Measurements from ENCODE around the gene PIN4. TPM values are rescaled to one million over a fixed set of nuclear protein-coding genes. Genes with fewer than 3 reads are reported as not detected.

PIN4 gene
- total RNA-seq, 1 experiment from 2014 or later: 9.5 TPM

DNA sequence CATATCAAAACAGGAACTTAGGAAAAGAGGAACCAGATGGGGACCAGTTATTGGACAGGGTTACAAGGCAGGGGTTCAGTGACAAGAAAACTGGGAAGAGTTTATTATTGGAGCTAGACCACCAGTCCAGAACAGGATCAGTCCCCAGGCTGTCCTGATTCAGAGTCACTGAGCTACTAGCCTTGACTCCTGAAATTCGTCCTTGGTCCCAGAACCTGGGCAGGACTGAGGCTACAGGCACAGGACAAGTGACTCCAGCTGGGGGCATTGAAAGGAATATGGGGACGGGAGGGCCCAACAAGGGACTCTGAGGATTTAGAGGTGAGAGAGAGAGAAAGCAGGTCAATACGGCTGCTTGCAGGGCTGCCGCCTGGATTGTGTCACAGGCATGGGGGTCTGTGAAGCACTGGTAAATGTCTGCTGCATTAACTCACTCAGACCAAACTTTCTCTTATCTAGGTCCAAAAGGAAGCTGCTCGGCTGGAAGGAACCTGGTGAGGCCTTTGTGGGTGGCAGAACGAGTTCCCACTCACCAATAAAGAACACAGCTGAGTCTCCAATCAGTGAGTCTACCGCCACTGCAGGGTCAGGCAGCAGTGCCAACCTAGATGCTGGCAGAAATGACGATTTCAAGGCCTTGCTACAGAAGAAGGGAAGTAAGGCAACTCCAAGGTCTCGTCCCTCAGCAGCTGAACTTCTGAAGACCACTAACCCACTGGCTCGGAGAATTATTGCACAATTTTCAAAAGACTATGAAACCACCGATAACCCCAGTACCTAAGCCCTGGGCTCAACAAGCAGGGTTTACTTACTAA is 38.6 kb upstream of the PIN4 start:
- Histone ChIP-seq H3K79me2 (ENCODE audit: insufficient read depth, low read length) (no peaks in the 10 kb centered on the region), H3K36me3 (ENCODE audit: control insufficient read depth in 1 of 2, insufficient read depth in 2 of 2, low read length in 2 of 2) (no peaks in the 10 kb centered on the region), H3K4me2 (ENCODE audit: low read length) (no peak overlapping the region), H4K20me1 (ENCODE audit: insufficient read depth) (no peaks in the 10 kb centered on the region), H3K27ac (ENCODE audit: low read depth, low read length) (no peak overlapping the region), H3K9me2 (ENCODE audit: insufficient read depth) (no peaks in the 10 kb centered on the region), H3K4me3 (replicated peaks in 1 of 2; ENCODE audit: low read depth in 1 of 2, low read length in 2 of 2) (no peak overlapping the region), H3K9me3 (ENCODE audit: control insufficient read depth in 1 of 2, insufficient read depth in 1 of 2, low read depth in 1 of 2, low read length in 2 of 2) (no peaks in the 10 kb centered on the region), H3K4me1 (ENCODE audit: control insufficient read depth in 1 of 2, insufficient read depth in 2 of 2, low read length in 2 of 2) (no peaks in the 10 kb centered on the region), H3K27me3 (ENCODE audit: insufficient read depth, low read length) (no peaks in the 10 kb centered on the region), H2AFZ (ENCODE audit: low read depth, low read length, poor library complexity, severe bottlenecking) (no peak overlapping the region), H3K9ac (ENCODE audit: low read length) (no peak overlapping the region)
- DNase-seq (ENCODE audit: low read depth, low spot score) (no peak), ATAC-seq (no peak)
- no TSS peak for BruUV-seq (replicated peaks)
- ChIA-PET RAD21 (ENCODE audit: low non-redundant PET in 1 of 2, low total read pairs in 2 of 2, uncharacterized antibody in 2 of 2, unreplicated experiment in 2 of 2) (no interaction called here), CTCF (no interaction called here), POLR2A (no interaction called here)
- intact Hi-C loops (cut with micrococcal nuclease): no loop called here
- TF ChIP-seq ZFX (IDR thresholded peaks at IDR 0.05) (no peak), EZH2phosphoT487 (IDR thresholded peaks at IDR 0.05; ENCODE audit: borderline replicate concordance) (no peak), CBX3 (IDR thresholded peaks at IDR 0.05; ENCODE audit: low read depth) (no peak), ZBTB33 (IDR thresholded peaks at IDR 0.05; ENCODE audit: extremely low read depth, insufficient replicate concordance, low read length) (no peak), POLR2A (IDR thresholded peaks at IDR 0.05; ENCODE audit: borderline replicate concordance, extremely low read depth, insufficient read depth, insufficient read length) (no peak), REST (IDR thresholded peaks at IDR 0.05; ENCODE audit: low read depth) (no peak), SP1 (IDR thresholded peaks at IDR 0.05; ENCODE audit: low read depth) (no peak), YY1 (IDR thresholded peaks at IDR 0.05; ENCODE audit: extremely low read depth, insufficient replicate concordance, low read depth, low read length) (no peak), ZNF274 (IDR thresholded peaks at IDR 0.05; ENCODE audit: low read depth, low read length) (no peak), JUND (IDR thresholded peaks at IDR 0.05) (no peak), TCF7L2 (IDR thresholded peaks at IDR 0.05; ENCODE audit: borderline replicate concordance, extremely low read depth, insufficient read depth, insufficient read length) (no peak), CEBPB (IDR thresholded peaks at IDR 0.05; ENCODE audit: low read depth) (no peak), POLR2AphosphoS5 (IDR thresholded peaks at IDR 0.05; ENCODE audit: low read depth, low read length) (no peak), EZH2 (IDR thresholded peaks at IDR 0.05) (no peak), RAD21 (IDR thresholded peaks at IDR 0.05; ENCODE audit: low read depth) (no peak)
- TF ChIP-seq, protein P1, sequence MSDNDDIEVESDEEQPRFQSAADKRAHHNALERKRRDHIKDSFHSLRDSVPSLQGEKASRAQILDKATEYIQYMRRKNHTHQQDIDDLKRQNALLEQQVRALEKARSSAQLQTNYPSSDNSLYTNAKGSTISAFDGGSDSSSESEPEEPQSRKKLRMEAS (IDR thresholded peaks at IDR 0.05): no peak
- TF ChIP-seq, protein P2, sequence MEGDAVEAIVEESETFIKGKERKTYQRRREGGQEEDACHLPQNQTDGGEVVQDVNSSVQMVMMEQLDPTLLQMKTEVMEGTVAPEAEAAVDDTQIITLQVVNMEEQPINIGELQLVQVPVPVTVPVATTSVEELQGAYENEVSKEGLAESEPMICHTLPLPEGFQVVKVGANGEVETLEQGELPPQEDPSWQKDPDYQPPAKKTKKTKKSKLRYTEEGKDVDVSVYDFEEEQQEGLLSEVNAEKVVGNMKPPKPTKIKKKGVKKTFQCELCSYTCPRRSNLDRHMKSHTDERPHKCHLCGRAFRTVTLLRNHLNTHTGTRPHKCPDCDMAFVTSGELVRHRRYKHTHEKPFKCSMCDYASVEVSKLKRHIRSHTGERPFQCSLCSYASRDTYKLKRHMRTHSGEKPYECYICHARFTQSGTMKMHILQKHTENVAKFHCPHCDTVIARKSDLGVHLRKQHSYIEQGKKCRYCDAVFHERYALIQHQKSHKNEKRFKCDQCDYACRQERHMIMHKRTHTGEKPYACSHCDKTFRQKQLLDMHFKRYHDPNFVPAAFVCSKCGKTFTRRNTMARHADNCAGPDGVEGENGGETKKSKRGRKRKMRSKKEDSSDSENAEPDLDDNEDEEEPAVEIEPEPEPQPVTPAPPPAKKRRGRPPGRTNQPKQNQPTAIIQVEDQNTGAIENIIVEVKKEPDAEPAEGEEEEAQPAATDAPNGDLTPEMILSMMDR (IDR thresholded peaks at IDR 0.05 in 2 of 3, conservative IDR thresholded peaks at IDR 0.05 in 1 of 3; ENCODE audit: borderline replicate concordance in 1 of 3, insufficient read depth in 1 of 3, low read depth in 2 of 3, low read length in 2 of 3): no peak
- TF ChIP-seq, protein P3, sequence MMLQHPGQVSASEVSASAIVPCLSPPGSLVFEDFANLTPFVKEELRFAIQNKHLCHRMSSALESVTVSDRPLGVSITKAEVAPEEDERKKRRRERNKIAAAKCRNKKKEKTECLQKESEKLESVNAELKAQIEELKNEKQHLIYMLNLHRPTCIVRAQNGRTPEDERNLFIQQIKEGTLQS (IDR thresholded peaks at IDR 0.05): no peak
